ENCODE data around the gene CNST. TPM values are rescaled to one million over a fixed set of nuclear protein-coding genes. Genes with fewer than 3 reads are reported as not detected.

The CNST gene
- total RNA-seq, 1 experiment from 2014 or later, result 14.8 TPM

GRCh38 chr1:246639732-246640131, 73.5 kb downstream of the CNST start:
- H3K4me1 ChIP-seq, result no peaks in the 10 kb centered on the region
- no peaks in the 10 kb centered on the region for H3K36me3 ChIP-seq (ENCODE audit: control insufficient read depth, insufficient read depth, low read length)
- POLR2A ChIA-PET, result no interaction called here
- intact Hi-C loops (cut with micrococcal nuclease; ENCODE audit: unreplicated experiment), result no loop called here
- peaks cover 22% of the 10 kb centered on the region for H3K36me3 Mint-ChIP-seq (ENCODE audit: insufficient read depth, unreplicated experiment)
- H3K27me3 ChIP-seq (replicated peaks; ENCODE audit: control insufficient read depth, insufficient read depth, low read length), result no peaks in the 10 kb centered on the region
- peaks cover 14% of the 10 kb centered on the region for H3K9me3 Mint-ChIP-seq (ENCODE audit: unreplicated experiment)
- no peaks in the 10 kb centered on the region for H3K9me3 ChIP-seq
- H3K27me3 Mint-ChIP-seq (ENCODE audit: insufficient read depth, unreplicated experiment), result no peaks in the 10 kb centered on the region
- no peaks in the 10 kb centered on the region for H3K4me1 Mint-ChIP-seq (ENCODE audit: low read depth, unreplicated experiment)
- no peak for DNase-seq
- CTCF ChIA-PET, result no interaction called here
- no peak for TF ChIP-seq CTCF (IDR thresholded peaks at IDR 0.05; ENCODE audit: insufficient read depth in 1 of 2, low read depth in 1 of 2, low read length in 1 of 2, severe bottlenecking in 1 of 2, unreplicated experiment in 1 of 2)
- no TSS peak for BruUV-seq (replicated peaks)
- H3K4me3 Mint-ChIP-seq (ENCODE audit: unreplicated experiment), result no peak overlapping the region
- H3K27ac Mint-ChIP-seq (ENCODE audit: unreplicated experiment), result no peak overlapping the region
- H3K4me3 ChIP-seq (ENCODE audit: low read depth, low read length), result no peak overlapping the region

GRCh38 chr1:246640747-246641146, 74.5 kb downstream of the CNST start:
- no peak for TF ChIP-seq CTCF (IDR thresholded peaks at IDR 0.05; ENCODE audit: insufficient read depth in 1 of 2, low read depth in 1 of 2, low read length in 1 of 2, severe bottlenecking in 1 of 2, unreplicated experiment in 1 of 2)
- POLR2A ChIA-PET, result no interaction called here
- Mint-ChIP-seq H3K9me3 (ENCODE audit: unreplicated experiment) (peaks cover 14% of the 10 kb centered on the region), H3K36me3 (ENCODE audit: insufficient read depth, unreplicated experiment) (peaks cover 18% of the 10 kb centered on the region), H3K4me3 (ENCODE audit: unreplicated experiment) (no peak overlapping the region), H3K27ac (ENCODE audit: unreplicated experiment) (no peak overlapping the region), H3K27me3 (ENCODE audit: insufficient read depth, unreplicated experiment) (no peaks in the 10 kb centered on the region), H3K4me1 (ENCODE audit: low read depth, unreplicated experiment) (no peaks in the 10 kb centered on the region)
- intact Hi-C loops (cut with micrococcal nuclease; ENCODE audit: unreplicated experiment), result no loop called here
- H3K9me3 ChIP-seq, result no peaks in the 10 kb centered on the region
- no peaks in the 10 kb centered on the region for H3K4me1 ChIP-seq
- no peak for DNase-seq
- no TSS peak for BruUV-seq (replicated peaks)
- CTCF ChIA-PET, result no interaction called here
- H3K27me3 ChIP-seq (replicated peaks; ENCODE audit: control insufficient read depth, insufficient read depth, low read length), result no peaks in the 10 kb centered on the region
- no peaks in the 10 kb centered on the region for H3K36me3 ChIP-seq (ENCODE audit: control insufficient read depth, insufficient read depth, low read length)
- no peak overlapping the region for H3K4me3 ChIP-seq (ENCODE audit: low read depth, low read length)

GRCh38 chr1:246641394-246641793, 75.1 kb downstream of the CNST start:
- Histone ChIP-seq H3K27me3 (replicated peaks; ENCODE audit: control insufficient read depth, insufficient read depth, low read length) (no peaks in the 10 kb centered on the region), H3K4me1 (no peaks in the 10 kb centered on the region), H3K4me3 (ENCODE audit: low read depth, low read length) (no peak overlapping the region), H3K36me3 (ENCODE audit: control insufficient read depth, insufficient read depth, low read length) (no peaks in the 10 kb centered on the region), H3K9me3 (no peaks in the 10 kb centered on the region)
- ChIA-PET CTCF (no interaction called here), POLR2A (no interaction called here)
- intact Hi-C loops (cut with micrococcal nuclease; ENCODE audit: unreplicated experiment), result no loop called here
- peaks cover 14% of the 10 kb centered on the region for H3K9me3 Mint-ChIP-seq (ENCODE audit: unreplicated experiment)
- no peak overlapping the region for H3K4me3 Mint-ChIP-seq (ENCODE audit: unreplicated experiment)
- H3K4me1 Mint-ChIP-seq (ENCODE audit: low read depth, unreplicated experiment), result no peaks in the 10 kb centered on the region
- H3K27ac Mint-ChIP-seq (ENCODE audit: unreplicated experiment), result no peak overlapping the region
- no TSS peak for BruUV-seq (replicated peaks)
- no peak for TF ChIP-seq CTCF (IDR thresholded peaks at IDR 0.05; ENCODE audit: insufficient read depth in 1 of 2, low read depth in 1 of 2, low read length in 1 of 2, severe bottlenecking in 1 of 2, unreplicated experiment in 1 of 2)
- H3K27me3 Mint-ChIP-seq (ENCODE audit: insufficient read depth, unreplicated experiment), result no peaks in the 10 kb centered on the region
- peaks cover 18% of the 10 kb centered on the region for H3K36me3 Mint-ChIP-seq (ENCODE audit: insufficient read depth, unreplicated experiment)
- no peak for DNase-seq

Data from Caco-2 (cell line).